Measurements from ENCODE around the gene MYLK4.

Gene MYLK4

DNA sequence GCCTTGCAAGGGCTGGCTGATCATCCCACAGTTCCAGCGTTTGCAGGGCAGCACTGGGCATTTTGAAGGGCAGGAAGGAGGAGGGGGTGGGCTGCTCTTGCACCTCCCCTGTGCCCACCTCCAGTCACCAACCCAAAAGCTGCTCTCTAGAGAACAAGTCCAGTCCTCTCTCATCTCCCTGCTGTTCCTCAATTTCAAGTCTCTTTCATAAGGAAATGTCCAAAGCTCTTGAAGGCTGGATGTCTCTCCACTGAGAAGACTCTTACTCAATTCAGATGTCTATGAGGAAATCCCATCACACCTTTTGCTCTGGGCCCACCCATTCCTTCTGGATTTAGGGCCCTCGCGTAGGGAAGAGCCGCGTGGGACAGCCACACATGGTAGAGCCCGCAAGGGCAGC, 46.1 kb upstream of the MYLK4 start:
- WGBS (ENCODE audit: extremely low coverage, insufficient coverage, insufficient read length), result no CpG with 5 or more reads among the region's 6 CpGs

DNA sequence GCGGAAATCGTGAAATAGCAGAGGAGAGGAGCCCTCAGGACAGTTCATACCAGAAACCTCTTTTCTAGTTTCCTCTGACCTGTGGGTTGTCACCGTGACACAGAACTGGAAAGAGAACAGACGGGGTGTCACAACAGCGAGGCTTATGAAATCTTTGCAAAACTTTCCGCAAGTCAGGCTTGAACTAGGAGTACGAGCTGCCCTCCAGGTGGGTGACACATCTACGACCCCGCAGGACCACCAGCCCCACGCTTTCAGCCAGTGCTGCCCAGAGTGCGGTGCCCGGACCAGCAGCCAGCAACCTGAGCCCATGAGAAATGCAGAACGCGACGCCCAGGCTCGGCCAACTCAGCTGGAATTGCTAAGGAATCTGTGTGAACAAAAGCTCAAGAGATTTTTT, 45.2 kb upstream of the MYLK4 start:
- H4K12ac ChIP-seq (ENCODE audit: low read depth, low read length), result no peak overlapping the region
- no peaks in the 10 kb centered on the region for H3K36me3 ChIP-seq (ENCODE audit: control insufficient read depth in 1 of 2, insufficient read depth in 2 of 2, low read length in 2 of 2)
- H3K4me2 ChIP-seq (ENCODE audit: low read length), result no peak overlapping the region
- H3K79me2 ChIP-seq (ENCODE audit: control insufficient read depth, insufficient read depth, low read length, poor library complexity), result no peaks in the 10 kb centered on the region
- no peak overlapping the region for H4K91ac ChIP-seq (ENCODE audit: low read depth, low read length)
- no peaks in the 10 kb centered on the region for H3K79me1 ChIP-seq (ENCODE audit: low read length)
- H2BK120ac ChIP-seq (ENCODE audit: insufficient read depth, low read length, poor library complexity), result no peak overlapping the region
- no peak overlapping the region for H3K27ac ChIP-seq (ENCODE audit: low read depth, low read length)
- no peak overlapping the region for H3K9ac ChIP-seq (ENCODE audit: low read length)
- no peak overlapping the region for H2AFZ ChIP-seq (ENCODE audit: insufficient read depth, low read length, poor library complexity)
- no peak overlapping the region for H2AK5ac ChIP-seq (ENCODE audit: low read length)
- no peaks in the 10 kb centered on the region for H3K9me3 ChIP-seq (ENCODE audit: insufficient read depth, low read depth, low read length)
- H3K23ac ChIP-seq (ENCODE audit: low read length), result no peak overlapping the region
- no peaks in the 10 kb centered on the region for H3K27me3 ChIP-seq (ENCODE audit: insufficient read depth, low read length)
- no peak overlapping the region for H4K8ac ChIP-seq (ENCODE audit: low read depth, low read length)
- no peak overlapping the region for H3K4me3 ChIP-seq (ENCODE audit: low read depth, low read length)
- no peak overlapping the region for H3K18ac ChIP-seq (ENCODE audit: low read length)
- DNase-seq, result no peak
- H3K4me1 ChIP-seq (ENCODE audit: control insufficient read depth in 1 of 2, insufficient read depth in 2 of 2, low read length in 2 of 2), result peaks cover 4 to 8% of the 10 kb centered on the region in 2 experiments
- no peak overlapping the region for H2BK12ac ChIP-seq (ENCODE audit: low read length)
- WGBS (ENCODE audit: extremely low coverage, insufficient coverage, insufficient read length), result no CpG with 5 or more reads among the region's 16 CpGs
- no peak overlapping the region for H2BK5ac ChIP-seq (ENCODE audit: low read depth, low read length, poor library complexity)
- no peak overlapping the region for H3K4ac ChIP-seq (ENCODE audit: low read depth, low read length)
- no peak overlapping the region for H3K14ac ChIP-seq (ENCODE audit: low read length)

More for the DNA sequence above, 46.1 kb upstream of the MYLK4 start:
- Histone ChIP-seq H3K79me2 (ENCODE audit: control insufficient read depth, insufficient read depth, low read length, poor library complexity) (no peaks in the 10 kb centered on the region), H3K4me3 (ENCODE audit: low read depth, low read length) (no peak overlapping the region), H2AFZ (ENCODE audit: insufficient read depth, low read length, poor library complexity) (no peak overlapping the region), H3K79me1 (ENCODE audit: low read length) (no peaks in the 10 kb centered on the region), H2AK5ac (ENCODE audit: low read length) (no peak overlapping the region), H2BK120ac (ENCODE audit: insufficient read depth, low read length, poor library complexity) (no peak overlapping the region), H3K9me3 (ENCODE audit: insufficient read depth, low read depth, low read length) (peaks cover under 1% of the 10 kb centered on the region), H3K4ac (ENCODE audit: low read depth, low read length) (no peak overlapping the region), H3K27ac (ENCODE audit: low read depth, low read length) (no peak overlapping the region), H2BK5ac (ENCODE audit: low read depth, low read length, poor library complexity) (no peak overlapping the region), H3K9ac (ENCODE audit: low read length) (no peak overlapping the region), H3K14ac (ENCODE audit: low read length) (no peak overlapping the region), H3K36me3 (ENCODE audit: control insufficient read depth in 1 of 2, insufficient read depth in 2 of 2, low read length in 2 of 2) (no peaks in the 10 kb centered on the region), H3K27me3 (ENCODE audit: insufficient read depth, low read length) (no peaks in the 10 kb centered on the region), H4K12ac (ENCODE audit: low read depth, low read length) (no peak overlapping the region), H2BK12ac (ENCODE audit: low read length) (no peak overlapping the region), H3K4me1 (ENCODE audit: control insufficient read depth in 1 of 2, insufficient read depth in 2 of 2, low read length in 2 of 2) (peaks cover 4 to 8% of the 10 kb centered on the region in 2 experiments), H3K4me2 (ENCODE audit: low read length) (no peak overlapping the region), H3K23ac (ENCODE audit: low read length) (no peak overlapping the region), H3K18ac (ENCODE audit: low read length) (no peak overlapping the region), H4K91ac (ENCODE audit: low read depth, low read length) (no peak overlapping the region), H4K8ac (ENCODE audit: low read depth, low read length) (no peak overlapping the region)
- DNase-seq, result no peak

DNA sequence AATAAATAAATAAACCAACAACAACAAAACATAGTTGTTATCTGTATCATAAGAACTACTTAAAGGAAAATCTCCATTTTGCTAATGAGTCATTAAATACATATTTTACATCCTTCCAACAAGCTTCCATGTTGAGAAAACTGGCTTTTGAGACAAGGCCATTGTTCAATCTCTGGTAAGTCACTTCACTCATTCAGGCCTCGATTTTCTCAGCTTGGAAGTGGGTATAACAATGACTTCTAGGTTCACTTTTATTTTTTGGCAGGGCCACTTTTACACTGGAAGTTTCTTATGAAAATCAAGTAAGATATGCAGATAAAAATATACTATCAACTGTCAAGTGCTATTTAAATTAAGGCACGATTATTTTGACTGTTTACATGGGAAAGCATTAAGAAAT, 44.4 kb upstream of the MYLK4 start:
- no peak overlapping the region for H3K14ac ChIP-seq (ENCODE audit: low read length)
- no peaks in the 10 kb centered on the region for H3K79me1 ChIP-seq (ENCODE audit: low read length)
- no peak overlapping the region for H4K12ac ChIP-seq (ENCODE audit: low read depth, low read length)
- H3K4me2 ChIP-seq (ENCODE audit: low read length), result no peak overlapping the region
- no peak overlapping the region for H4K8ac ChIP-seq (ENCODE audit: low read depth, low read length)
- H2AFZ ChIP-seq (ENCODE audit: insufficient read depth, low read length, poor library complexity), result no peak overlapping the region
- no peak overlapping the region for H3K18ac ChIP-seq (ENCODE audit: low read length)
- DNase-seq, result no peak
- no peaks in the 10 kb centered on the region for H3K36me3 ChIP-seq (ENCODE audit: control insufficient read depth in 1 of 2, insufficient read depth in 2 of 2, low read length in 2 of 2)
- no peaks in the 10 kb centered on the region for H3K27me3 ChIP-seq (ENCODE audit: insufficient read depth, low read length)
- H2AK5ac ChIP-seq (ENCODE audit: low read length), result no peak overlapping the region
- H3K4me1 ChIP-seq (ENCODE audit: control insufficient read depth in 1 of 2, insufficient read depth in 2 of 2, low read length in 2 of 2), result peaks cover 4 to 8% of the 10 kb centered on the region in 2 experiments
- H2BK120ac ChIP-seq (ENCODE audit: insufficient read depth, low read length, poor library complexity), result no peak overlapping the region
- H3K9ac ChIP-seq (ENCODE audit: low read length), result no peak overlapping the region
- H2BK5ac ChIP-seq (ENCODE audit: low read depth, low read length, poor library complexity), result no peak overlapping the region
- no peaks in the 10 kb centered on the region for H3K79me2 ChIP-seq (ENCODE audit: control insufficient read depth, insufficient read depth, low read length, poor library complexity)
- no peaks in the 10 kb centered on the region for H3K9me3 ChIP-seq (ENCODE audit: insufficient read depth, low read depth, low read length)
- WGBS (ENCODE audit: extremely low coverage, insufficient coverage, insufficient read length), result no CpG with 5 or more reads among the region's 2 CpGs
- no peak overlapping the region for H4K91ac ChIP-seq (ENCODE audit: low read depth, low read length)
- no peak overlapping the region for H2BK12ac ChIP-seq (ENCODE audit: low read length)
- no peak overlapping the region for H3K23ac ChIP-seq (ENCODE audit: low read length)
- no peak overlapping the region for H3K4me3 ChIP-seq (ENCODE audit: low read depth, low read length)
- no peak overlapping the region for H3K27ac ChIP-seq (ENCODE audit: low read depth, low read length)
- no peak overlapping the region for H3K4ac ChIP-seq (ENCODE audit: low read depth, low read length)

DNA sequence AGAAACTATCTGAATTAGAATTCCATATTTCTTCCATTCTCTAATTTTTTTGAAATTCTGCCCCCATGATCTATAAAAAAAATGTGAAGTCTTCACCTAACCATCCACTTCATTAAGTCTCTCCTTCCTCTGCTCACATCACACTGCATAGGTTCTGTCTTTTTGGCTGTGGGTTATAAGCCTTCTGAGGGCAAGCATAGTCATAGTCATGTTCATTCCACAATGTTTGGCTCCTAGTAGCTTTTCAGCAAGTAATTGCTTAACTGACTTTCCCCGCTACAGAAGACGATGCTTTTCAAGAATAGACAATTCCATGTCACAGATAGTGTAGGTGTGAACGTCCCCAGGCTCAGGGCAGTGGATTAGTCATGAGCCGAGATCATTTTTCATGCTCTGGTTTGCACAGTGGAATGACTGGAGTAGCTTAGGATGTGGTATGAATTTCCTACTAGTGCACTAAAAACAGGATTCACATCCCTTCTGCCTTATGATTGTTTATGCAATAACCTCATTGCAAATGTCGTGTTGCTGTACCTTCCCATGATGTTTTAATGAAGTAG, 43.5 kb upstream of the MYLK4 start:
- Histone ChIP-seq H4K12ac (ENCODE audit: low read depth, low read length) (no peak overlapping the region), H3K36me3 (ENCODE audit: control insufficient read depth in 1 of 2, insufficient read depth in 2 of 2, low read length in 2 of 2) (no peaks in the 10 kb centered on the region), H3K4me1 (ENCODE audit: control insufficient read depth in 1 of 2, insufficient read depth in 2 of 2, low read length in 2 of 2) (peaks cover 4 to 8% of the 10 kb centered on the region in 2 experiments), H3K4ac (ENCODE audit: low read depth, low read length) (no peak overlapping the region), H2AFZ (ENCODE audit: insufficient read depth, low read length, poor library complexity) (no peak overlapping the region), H3K4me2 (ENCODE audit: low read length) (no peak overlapping the region), H4K91ac (ENCODE audit: low read depth, low read length) (no peak overlapping the region), H3K4me3 (ENCODE audit: low read depth, low read length) (no peak overlapping the region), H3K9ac (ENCODE audit: low read length) (no peak overlapping the region), H3K27ac (ENCODE audit: low read depth, low read length) (no peak overlapping the region), H2BK12ac (ENCODE audit: low read length) (no peak overlapping the region), H3K27me3 (ENCODE audit: insufficient read depth, low read length) (no peaks in the 10 kb centered on the region), H3K14ac (ENCODE audit: low read length) (no peak overlapping the region), H4K8ac (ENCODE audit: low read depth, low read length) (no peak overlapping the region), H3K23ac (ENCODE audit: low read length) (no peak overlapping the region), H2BK5ac (ENCODE audit: low read depth, low read length, poor library complexity) (no peak overlapping the region), H2BK120ac (ENCODE audit: insufficient read depth, low read length, poor library complexity) (no peak overlapping the region), H2AK5ac (ENCODE audit: low read length) (no peak overlapping the region), H3K79me1 (ENCODE audit: low read length) (no peaks in the 10 kb centered on the region), H3K9me3 (ENCODE audit: insufficient read depth, low read depth, low read length) (no peaks in the 10 kb centered on the region), H3K79me2 (ENCODE audit: control insufficient read depth, insufficient read depth, low read length, poor library complexity) (no peaks in the 10 kb centered on the region), H3K18ac (ENCODE audit: low read length) (no peak overlapping the region)
- peak in 1 of 2 donors; percentile 32 for DNase-seq
- WGBS (ENCODE audit: extremely low coverage, insufficient coverage, insufficient read length), result no CpG with 5 or more reads among the region's 5 CpGs

Data from trophoblast cell (in vitro differentiated cells and primary cell).